ENCODE measurements around the gene LAD1. TPM values are rescaled to one million over a fixed set of nuclear protein-coding genes. Genes with fewer than 3 reads are reported as not detected.

Gene LAD1
- total RNA-seq, 2 experiments from 2014 or later: not detected

Other genes starting within 250 kb of the LAD1 start
- gene TMEM9, start 244.8 kb downstream of the LAD1 start, total RNA-seq: 10 to 100 TPM; 15.7 to 27.2 TPM
- not detected for gene IGFN1, start 208.5 kb downstream of the LAD1 start, total RNA-seq
- gene PKP1, start 115.8 kb downstream of the LAD1 start, total RNA-seq: not detected
- gene TNNT2, start 21.6 kb downstream of the LAD1 start, total RNA-seq: not detected
- not detected for gene TNNI1, start 22.4 kb upstream of the LAD1 start, total RNA-seq
- gene PHLDA3, start 69.9 kb upstream of the LAD1 start, total RNA-seq: 1 to 10 TPM; 2.2 to 3.5 TPM
- gene CSRP1, start 107.8 kb upstream of the LAD1 start, total RNA-seq: 10 to 100 TPM; 49.2 to 50.7 TPM
- gene NAV1, start 139.8 kb upstream of the LAD1 start, total RNA-seq: 1 to 10 TPM; 1.9 to 2.6 TPM